Smooth muscle cell (in vitro differentiated cells): ENCODE measurements around the gene NAGS. TPM values are rescaled to one million over a fixed set of nuclear protein-coding genes. Genes with fewer than 3 reads are reported as not detected.

Experiments used
- DNase-seq: peaks from one replicate; lab custom pipeline; 2025; ENCODE audit not compliant: unreplicated experiment; lab: John Stamatoyannopoulos, UW
- H2AFZ ChIP-seq: fragments of 200-600 bp; sonication (generic); 2 replicates; pipeline ENCODE4 v1.6.0; 2016; ENCODE audit warnings: antibody characterized with exemption, low read depth, mild to moderate bottlenecking
- H3F3A ChIP-seq: fragments of 200-600 bp; sonication (generic); 2 replicates; pipeline ENCODE4 v1.6.0; 2017; ENCODE audit warnings: antibody characterized with exemption, low read depth
- H3K27ac ChIP-seq: fragments of 200-600 bp; sonication (generic); 2 replicates; pipeline ENCODE4 v1.5.1; 2016; ENCODE audit warnings: low read depth, mild to moderate bottlenecking
- H3K27me3 ChIP-seq: fragments of 200-600 bp; sonication (generic); 2 replicates; pipeline ENCODE4 v1.6.1; 2016; ENCODE audit warnings: low read depth, mild to moderate bottlenecking
- H3K36me3 ChIP-seq: fragments of 200-600 bp; sonication (generic); 2 replicates; pipeline ENCODE4 v1.5.1; 2016; ENCODE audit warnings: low read depth
- H3K4me1 ChIP-seq: fragments of 200-600 bp; sonication (generic); 2 replicates; pipeline ENCODE4 v1.5.1; 2016; ENCODE audit warnings: low read depth
- H3K4me2 ChIP-seq: fragments of 200-600 bp; sonication (generic); 2 replicates; pipeline ENCODE4 v1.6.0; 2016; ENCODE audit warnings: mild to moderate bottlenecking
- H3K4me3 ChIP-seq: fragments of 200-600 bp; sonication (generic); 2 replicates; pipeline ENCODE4 v1.5.1; 2016; ENCODE audit warnings: mild to moderate bottlenecking
- H3K79me2 ChIP-seq: fragments of 200-600 bp; sonication (generic); 2 replicates; pipeline ENCODE4 v1.6.0; 2016; ENCODE audit warnings: low read depth, mild to moderate bottlenecking
- H3K9ac ChIP-seq: fragments of 200-600 bp; sonication (generic); 2 replicates; pipeline ENCODE4 v1.6.0; 2016; ENCODE audit warnings: low read depth
- H3K9me3 ChIP-seq: fragments of 200-600 bp; sonication (generic); replicated peaks from 2 replicates; pipeline ENCODE4 v1.5.1; 2016; ENCODE audit warnings: low read depth
- H4K20me1 ChIP-seq: fragments of 200-600 bp; sonication (generic); 2 replicates; pipeline ENCODE4 v1.6.0; 2016; ENCODE audit warnings: low read depth
- CTCF ChIP-seq: fragments of 200-600 bp; sonication (generic); IDR thresholded peaks from 2 replicates; pipeline ENCODE4 v1.5.1; 2017; ENCODE audit warnings: borderline replicate concordance, mild to moderate bottlenecking, antibody characterized with exemption; ENCODE audit not compliant: insufficient read depth, poor library complexity, severe bottlenecking
- WGBS: methylation state at CpG from one replicate; pipeline ENCODE4 v1.1.7; 2016; ENCODE audit warnings: low lambda C conversion rate; 5-methylcytosine and 5-hydroxymethylcytosine counted together
- polyA plus RNA-seq: library from polyadenylated mRNA; unstranded; fragments of >200 nt; fragmentation: Nextera tagmentation; extraction: Ambion mirVana; gene quantifications from 2 replicates; pipeline ENCODE4 v1.2.1, GENCODE V29; 2016
- total RNA-seq: library from RNA; depleted of rRNA; stranded (reverse); fragments of >200 nt; gene quantifications from 2 replicates; pipeline ENCODE4 v1.2.3, GENCODE V29; 2014

NAGS gene
- total and polyA plus RNA-seq, 2 experiments from 2014 or later, result 1.3 to 1.5 TPM

- Histone ChIP-seq H3K9ac (no peak overlapping the region), H4K20me1 (no peaks in the 10 kb centered on the region), H3F3A (no peaks in the 10 kb centered on the region), H3K27me3 (peaks cover 36% of the 10 kb centered on the region), H3K4me3 (no peak overlapping the region), H2AFZ (no peak overlapping the region), H3K27ac (no peak overlapping the region), H3K9me3 (no peaks in the 10 kb centered on the region), H3K4me1 (peaks cover 15% of the 10 kb centered on the region), H3K4me2 (no peak overlapping the region), H3K36me3 (no peaks in the 10 kb centered on the region), H3K79me2 (no peaks in the 10 kb centered on the region)
- WGBS, result 88% methylated on average over 6 of the region's 6 CpGs
- no peak for TF ChIP-seq CTCF
- DNase-seq, result no peak
Measured at GRCh38 chr17:44000871-44001460, 3.5 kb upstream of the NAGS start.

GRCh38 chr17:44001461-44001920 is 2.9 kb upstream of the NAGS start:
- Histone ChIP-seq H4K20me1 (no peaks in the 10 kb centered on the region), H3K9me3 (no peaks in the 10 kb centered on the region), H3F3A (no peaks in the 10 kb centered on the region), H3K4me3 (no peak overlapping the region), H3K27me3 (peaks cover 33% of the 10 kb centered on the region), H3K4me1 (peaks cover 17% of the 10 kb centered on the region), H3K36me3 (no peaks in the 10 kb centered on the region), H3K79me2 (no peaks in the 10 kb centered on the region), H3K9ac (no peak overlapping the region), H3K27ac (no peak overlapping the region), H2AFZ (no peak overlapping the region), H3K4me2 (no peak overlapping the region)
- DNase-seq, result no peak
- 97% methylated on average over 2 of the region's 2 CpGs for WGBS
- no peak for TF ChIP-seq CTCF

- 83% methylated on average over 9 of the region's 9 CpGs for WGBS
- DNase-seq, result no peak
- H2AFZ ChIP-seq, result no peak overlapping the region
- H3F3A ChIP-seq, result no peaks in the 10 kb centered on the region
- H3K79me2 ChIP-seq, result no peaks in the 10 kb centered on the region
- no peaks in the 10 kb centered on the region for H3K9me3 ChIP-seq
- H3K9ac ChIP-seq, result no peak overlapping the region
- no peak overlapping the region for H3K4me2 ChIP-seq
- H3K36me3 ChIP-seq, result no peaks in the 10 kb centered on the region
- H3K4me3 ChIP-seq, result no peak overlapping the region
- no peak for TF ChIP-seq CTCF
- no peak overlapping the region for H3K27ac ChIP-seq
- no peaks in the 10 kb centered on the region for H4K20me1 ChIP-seq
- peaks cover 18% of the 10 kb centered on the region for H3K4me1 ChIP-seq
- peaks cover 30% of the 10 kb centered on the region for H3K27me3 ChIP-seq
Measured at GRCh38 chr17:44002141-44002848, 2.1 kb upstream of the NAGS start.
